ENCODE data around the gene COL23A1. TPM values are rescaled to one million over a fixed set of nuclear protein-coding genes. Genes with fewer than 3 reads are reported as not detected.

COL23A1 gene
- polyA plus RNA-seq, 1 donor (not counting 4 experiments of a cell fraction or from before 2014, with no cell fraction given): not detected

GRCh38 chr5:178589180-178590140 is 733 bp downstream of the COL23A1 start:
- peak overlapping the region; percentile 79 for H3K4me2 ChIP-seq (ENCODE audit: control insufficient read depth, extremely low read depth, insufficient read depth, low read depth, low read length)
- no peak overlapping the region for H3K27ac ChIP-seq (ENCODE audit: control insufficient read depth, insufficient read depth, low read length)
- peak overlapping the region; percentile 47 for H2AFZ ChIP-seq (ENCODE audit: control insufficient read depth, low read length)
- no peaks in the 10 kb centered on the region for H3K9me1 ChIP-seq (ENCODE audit: control insufficient read depth, extremely low read depth, insufficient read depth, low read length)
- TF ChIP-seq CTCF (optimal IDR thresholded peaks at IDR 0.05 in 1 of 3, IDR thresholded peaks at IDR 0.05 in 1 of 3, conservative IDR thresholded peaks at IDR 0.05 in 1 of 3; ENCODE audit: extremely low read depth in 1 of 3, insufficient read depth in 2 of 3, low read length in 3 of 3) (peak in 1 of 3 experiments; percentile 51), EZH2 (IDR thresholded peaks at IDR 0.05; ENCODE audit: low read length) (peak; percentile 16)
- no peak overlapping the region for H3K9ac ChIP-seq (ENCODE audit: control insufficient read depth, extremely low read depth, insufficient read depth, low read length)
- FAIRE-seq: no peak
- no peaks in the 10 kb centered on the region for H3K36me3 ChIP-seq (ENCODE audit: control insufficient read depth in 2 of 2, extremely low read depth in 1 of 2, insufficient read depth in 2 of 2, low read length in 2 of 2)
- no peak for DNase-seq (ENCODE audit: low read depth, low spot score)
- peak overlapping the region; percentile 30 to 67 (median 62) for H3K4me3 ChIP-seq (ENCODE audit: control insufficient read depth in 2 of 3, extremely low read depth in 1 of 3, insufficient read depth in 2 of 3, low read depth in 1 of 3, low read length in 3 of 3)
- peaks cover 3% of the 10 kb centered on the region for H3K9me3 ChIP-seq (ENCODE audit: control insufficient read depth, low read depth, low read length)
- dilution Hi-C loops (cut with MboI; ENCODE audit: extremely low pct_ligation_motif_present, low sequenced_read_pairs): no loop called here
- H3K27me3 ChIP-seq (ENCODE audit: control insufficient read depth, extremely low read depth, insufficient read depth, low read length): peaks cover 24% of the 10 kb centered on the region
- H3K79me2 ChIP-seq (ENCODE audit: control insufficient read depth, insufficient read depth, low read length): no peaks in the 10 kb centered on the region
- H3K4me1 ChIP-seq (ENCODE audit: control insufficient read depth, extremely low read depth, insufficient read depth, low read length): peaks cover 19% of the 10 kb centered on the region
- H4K20me1 ChIP-seq (ENCODE audit: control insufficient read depth, extremely low read depth, insufficient read depth, low read length): no peaks in the 10 kb centered on the region

- dilution Hi-C loops (cut with MboI; ENCODE audit: extremely low pct_ligation_motif_present, low sequenced_read_pairs): no loop called here
- FAIRE-seq: no peak
Measured at GRCh38 chr5:178588769-178589168, 1.4 kb downstream of the COL23A1 start.

More at GRCh38 chr5:178588769-178589168, 1.4 kb downstream of the COL23A1 start:
- Histone ChIP-seq H3K9me1 (ENCODE audit: control insufficient read depth, extremely low read depth, insufficient read depth, low read length) (no peaks in the 10 kb centered on the region), H3K27ac (ENCODE audit: control insufficient read depth, insufficient read depth, low read length) (no peak overlapping the region), H3K9ac (ENCODE audit: control insufficient read depth, extremely low read depth, insufficient read depth, low read length) (no peak overlapping the region), H3K79me2 (ENCODE audit: control insufficient read depth, insufficient read depth, low read length) (no peaks in the 10 kb centered on the region), H4K20me1 (ENCODE audit: control insufficient read depth, extremely low read depth, insufficient read depth, low read length) (no peaks in the 10 kb centered on the region), H2AFZ (ENCODE audit: control insufficient read depth, low read length) (no peak overlapping the region), H3K4me3 (ENCODE audit: control insufficient read depth in 2 of 3, extremely low read depth in 1 of 3, insufficient read depth in 2 of 3, low read depth in 1 of 3, low read length in 3 of 3) (no peak overlapping the region), H3K9me3 (ENCODE audit: control insufficient read depth, low read depth, low read length) (peaks cover 3% of the 10 kb centered on the region), H3K36me3 (ENCODE audit: control insufficient read depth in 2 of 2, extremely low read depth in 1 of 2, insufficient read depth in 2 of 2, low read length in 2 of 2) (no peaks in the 10 kb centered on the region), H3K4me1 (ENCODE audit: control insufficient read depth, extremely low read depth, insufficient read depth, low read length) (peaks cover 19% of the 10 kb centered on the region), H3K27me3 (ENCODE audit: control insufficient read depth, extremely low read depth, insufficient read depth, low read length) (peaks cover 24% of the 10 kb centered on the region), H3K4me2 (ENCODE audit: control insufficient read depth, extremely low read depth, insufficient read depth, low read depth, low read length) (no peak overlapping the region)
- DNase-seq (ENCODE audit: low read depth, low spot score): no peak
- no peak for TF ChIP-seq CTCF (optimal IDR thresholded peaks at IDR 0.05 in 1 of 3, IDR thresholded peaks at IDR 0.05 in 1 of 3, conservative IDR thresholded peaks at IDR 0.05 in 1 of 3; ENCODE audit: extremely low read depth in 1 of 3, insufficient read depth in 2 of 3, low read length in 3 of 3)
- no peak for TF ChIP-seq EZH2 (IDR thresholded peaks at IDR 0.05; ENCODE audit: low read length)
